GM04503 (cell line): ENCODE measurements around the gene ABR.
"Not testable (repeated sequence)": the region's sequence is repeated elsewhere in the genome, so short reads cannot be mapped to it uniquely, and the experiment has no call there.

Experiments used
- DNase-seq: peaks from one replicate; pipeline ENCODE4 v3.0.0-alpha.2; 2012; ENCODE audit warnings: low read depth

The ABR gene

DNA sequence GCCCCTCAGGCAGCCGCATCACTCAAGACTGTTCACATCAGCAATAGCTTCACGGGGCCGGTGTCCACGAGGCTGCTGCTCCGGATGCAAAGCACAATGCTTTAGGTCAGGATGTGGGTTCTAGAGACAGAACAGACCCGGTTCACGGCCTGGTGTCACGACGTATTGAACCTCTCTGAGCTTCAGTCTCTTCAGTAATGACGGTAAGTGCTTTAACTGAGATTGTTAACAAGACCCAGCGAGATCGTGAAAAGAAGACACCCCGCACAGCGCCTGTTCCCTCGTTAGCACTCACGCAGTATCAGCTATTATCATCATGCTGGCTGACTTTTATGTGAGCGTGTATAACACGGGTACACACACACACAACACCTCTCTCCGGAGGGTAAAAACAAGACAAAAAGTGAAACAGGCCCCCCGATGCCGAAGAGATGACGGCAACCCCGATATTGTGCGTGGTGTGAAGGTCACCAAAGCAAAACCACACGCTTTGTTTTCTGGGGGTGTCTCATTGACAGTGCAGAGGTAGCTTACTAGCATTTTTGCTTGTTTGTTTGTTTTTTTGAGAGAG is 21.4 kb upstream of the ABR start:
- DNase-seq, result no peak

DNA sequence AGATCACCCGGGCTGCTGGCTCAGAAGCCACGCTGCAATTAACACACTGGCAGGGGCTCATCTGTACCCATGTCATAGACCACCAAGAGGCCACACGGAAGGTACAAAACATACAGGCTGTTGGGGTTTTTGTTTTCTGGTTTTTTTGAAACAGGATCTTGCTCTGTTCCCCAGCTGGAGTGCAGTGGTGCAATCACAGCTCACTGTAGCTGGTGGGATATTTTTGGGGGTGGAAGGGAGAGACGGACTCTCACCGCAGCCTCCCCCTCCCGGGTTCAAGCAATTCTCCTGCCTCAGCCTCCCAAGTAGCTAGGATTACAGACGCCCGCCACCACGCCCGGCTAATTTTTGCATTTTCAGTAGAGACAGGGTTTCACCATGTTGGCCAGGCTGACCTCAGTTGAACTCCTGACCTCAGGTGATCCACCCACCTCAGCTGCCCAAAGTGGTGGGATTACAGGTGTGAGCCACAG is 19.5 kb upstream of the ABR start:
- DNase-seq, result not testable (repeated sequence)

DNA sequence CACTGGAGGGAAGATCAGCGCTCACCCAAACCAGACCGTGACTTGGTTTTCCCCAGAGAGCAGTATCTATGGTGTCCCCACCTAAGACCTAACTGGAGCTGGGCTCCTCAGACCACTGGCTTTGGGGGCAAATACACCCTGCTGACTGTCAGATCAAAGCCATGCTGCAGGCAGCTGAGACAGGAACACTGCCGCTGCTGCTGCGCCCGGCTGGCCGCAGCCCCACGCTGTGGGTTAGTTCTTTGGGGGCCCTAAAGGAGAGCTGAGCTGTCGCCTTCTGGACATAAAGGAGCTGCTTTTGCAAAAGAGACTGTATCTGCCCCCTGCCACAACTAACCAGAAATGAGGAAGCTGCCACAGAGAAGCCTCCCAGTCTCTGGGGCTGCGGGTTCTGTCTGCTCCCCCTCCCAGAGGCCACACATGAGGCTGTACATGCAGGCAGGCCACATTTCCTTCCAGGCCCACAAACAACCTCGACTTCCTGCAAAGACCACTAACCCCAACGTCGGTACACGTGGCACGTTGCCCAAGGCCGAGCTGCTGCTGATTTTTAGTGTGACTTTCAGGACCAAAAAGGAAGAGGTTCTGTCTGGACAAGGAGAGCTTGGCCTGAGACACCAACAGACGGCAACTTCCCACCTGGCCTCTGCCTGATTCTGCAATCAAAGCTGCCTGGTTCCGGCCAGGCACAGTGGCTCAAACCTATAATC is 18.2 kb upstream of the ABR start:
- DNase-seq, result no peak

DNA sequence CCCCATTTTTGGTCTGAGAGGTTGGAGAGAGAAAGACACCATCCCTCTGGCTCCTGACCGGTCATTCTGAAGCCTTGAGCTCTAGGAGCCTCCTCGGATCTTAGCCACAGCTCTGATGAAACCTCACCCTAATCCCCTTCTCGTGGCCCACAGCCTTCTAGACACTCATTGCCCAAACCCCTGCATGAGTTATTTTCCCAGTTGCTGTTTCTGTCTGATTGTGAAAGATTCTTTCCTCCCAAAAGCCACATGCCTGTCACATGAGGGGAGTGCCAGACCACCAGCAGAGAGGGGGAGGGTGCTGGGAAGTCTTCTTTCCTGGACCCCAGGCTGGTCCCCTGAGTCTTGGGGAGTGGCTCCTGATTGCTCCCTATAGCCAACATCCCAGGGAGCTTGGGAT is 17.6 kb upstream of the ABR start:
- no peak for DNase-seq

DNA sequence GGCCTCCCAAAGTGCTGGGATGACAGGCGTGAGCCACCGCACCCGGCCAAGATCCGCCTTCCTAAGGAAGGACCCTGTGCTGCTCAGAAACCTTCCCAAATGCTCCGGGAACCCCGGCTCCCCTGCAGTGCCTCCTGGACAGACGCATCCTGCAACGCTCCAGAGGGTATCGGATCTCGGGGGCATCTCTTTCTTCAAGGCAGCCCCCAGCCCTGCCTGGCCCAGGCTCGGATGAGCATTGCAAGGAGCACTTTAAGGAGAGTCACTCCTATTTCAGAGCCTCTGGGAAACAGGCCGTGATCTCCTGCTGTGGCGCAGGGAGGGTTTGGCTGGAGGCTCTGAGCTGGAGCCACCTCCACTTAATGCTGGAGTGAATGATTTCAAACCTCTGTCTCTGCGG is 17.2 kb upstream of the ABR start:
- DNase-seq, result no peak

DNA sequence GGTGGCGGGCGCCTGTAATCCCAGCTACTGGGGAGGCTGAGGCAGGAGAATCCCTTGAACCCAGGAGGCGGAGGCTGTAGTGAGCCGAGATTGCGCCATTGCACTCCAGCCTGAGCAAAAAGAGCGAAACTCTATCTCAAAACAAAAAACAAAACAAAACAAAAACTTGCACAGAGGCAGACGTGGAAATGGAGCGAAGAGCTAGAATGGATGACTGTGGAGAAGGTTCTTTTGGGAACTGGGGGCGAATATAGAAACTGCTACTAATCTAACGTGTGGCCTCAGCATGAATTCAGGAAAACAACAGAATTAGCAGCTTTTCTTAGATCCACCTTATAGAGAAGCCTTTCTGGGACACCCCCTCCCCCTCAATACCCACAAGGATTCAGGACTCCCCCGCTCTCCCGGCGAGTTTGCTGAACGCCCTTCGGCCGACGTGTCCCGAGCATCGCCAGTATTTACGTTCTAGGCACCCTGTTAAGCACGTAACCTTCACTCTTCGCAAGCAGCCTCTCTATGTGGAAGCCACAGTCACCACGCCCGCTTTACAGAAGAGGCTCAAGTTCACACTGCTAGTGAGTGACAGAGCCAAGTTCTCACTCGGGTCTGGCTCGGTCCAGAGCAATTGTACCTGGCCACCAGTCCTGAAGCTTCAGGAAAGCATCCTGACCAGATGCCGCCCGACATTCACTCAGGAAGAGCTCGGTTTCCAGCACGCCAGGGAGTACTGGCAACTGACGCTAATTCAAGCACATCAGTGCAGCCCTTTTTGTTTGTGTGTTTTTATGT is 13.3 kb upstream of the ABR start:
- no peak for DNase-seq

DNA sequence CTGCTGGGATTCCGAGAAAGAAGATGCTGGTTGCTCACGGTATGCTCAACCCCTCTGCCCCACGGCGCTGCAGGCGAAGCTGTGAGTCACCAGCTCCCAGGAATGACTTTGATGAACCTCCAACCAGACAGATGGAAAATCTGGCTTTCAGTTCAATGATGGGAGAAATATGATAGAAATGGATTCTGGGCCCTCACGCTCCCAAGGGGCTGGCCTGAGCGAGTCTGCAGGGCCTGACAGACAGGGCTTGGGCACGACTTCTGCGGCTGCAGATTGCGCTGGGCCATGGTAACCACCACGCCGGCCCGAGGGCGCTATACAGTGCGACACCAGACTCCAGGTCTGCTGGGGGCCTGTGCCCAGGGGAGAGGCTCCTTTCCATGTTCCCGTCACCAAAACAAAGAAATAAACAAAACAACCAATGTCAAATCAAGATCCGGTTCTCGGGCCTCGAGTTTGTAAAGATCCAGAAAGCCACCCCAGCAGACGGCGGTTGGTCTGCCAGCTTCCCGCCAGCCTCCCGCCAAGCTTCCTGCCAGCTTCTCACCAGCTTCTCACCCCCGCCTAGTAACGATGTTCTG is 11.1 kb upstream of the ABR start:
- no peak for DNase-seq

DNA sequence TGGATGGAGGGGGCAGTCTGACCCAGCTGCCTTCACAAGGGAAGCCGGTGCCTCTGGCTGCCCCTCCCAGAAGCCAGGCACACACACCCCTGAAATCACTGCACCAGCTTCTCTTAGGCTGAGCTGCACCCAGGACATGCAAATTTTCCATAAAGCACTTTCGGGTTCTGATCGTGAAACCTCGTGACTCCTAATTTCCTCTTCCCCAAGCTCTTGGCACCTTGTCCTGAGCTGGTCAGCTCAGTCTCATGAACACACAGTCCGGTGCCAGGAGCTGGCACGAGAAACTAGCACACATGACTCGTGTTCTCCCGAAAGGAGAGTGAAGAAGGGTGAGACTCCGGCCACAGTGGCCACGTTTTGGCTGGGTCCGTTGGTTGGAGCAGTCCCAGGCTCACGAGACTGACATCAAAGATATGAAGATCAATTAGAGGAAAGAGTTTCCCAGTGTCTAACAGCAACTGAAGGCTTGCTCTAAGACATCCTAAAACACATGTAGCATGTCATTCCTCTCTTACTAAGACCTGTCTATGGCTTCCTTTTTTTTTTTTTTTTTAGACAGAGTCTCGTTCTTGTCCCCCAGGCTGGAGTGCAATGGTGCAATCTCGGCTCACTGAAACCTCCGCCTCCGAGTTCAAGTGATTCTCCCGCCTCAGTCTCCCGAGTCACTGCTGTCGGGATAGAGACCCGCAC is 9.2 kb upstream of the ABR start:
- no peak for DNase-seq

DNA sequence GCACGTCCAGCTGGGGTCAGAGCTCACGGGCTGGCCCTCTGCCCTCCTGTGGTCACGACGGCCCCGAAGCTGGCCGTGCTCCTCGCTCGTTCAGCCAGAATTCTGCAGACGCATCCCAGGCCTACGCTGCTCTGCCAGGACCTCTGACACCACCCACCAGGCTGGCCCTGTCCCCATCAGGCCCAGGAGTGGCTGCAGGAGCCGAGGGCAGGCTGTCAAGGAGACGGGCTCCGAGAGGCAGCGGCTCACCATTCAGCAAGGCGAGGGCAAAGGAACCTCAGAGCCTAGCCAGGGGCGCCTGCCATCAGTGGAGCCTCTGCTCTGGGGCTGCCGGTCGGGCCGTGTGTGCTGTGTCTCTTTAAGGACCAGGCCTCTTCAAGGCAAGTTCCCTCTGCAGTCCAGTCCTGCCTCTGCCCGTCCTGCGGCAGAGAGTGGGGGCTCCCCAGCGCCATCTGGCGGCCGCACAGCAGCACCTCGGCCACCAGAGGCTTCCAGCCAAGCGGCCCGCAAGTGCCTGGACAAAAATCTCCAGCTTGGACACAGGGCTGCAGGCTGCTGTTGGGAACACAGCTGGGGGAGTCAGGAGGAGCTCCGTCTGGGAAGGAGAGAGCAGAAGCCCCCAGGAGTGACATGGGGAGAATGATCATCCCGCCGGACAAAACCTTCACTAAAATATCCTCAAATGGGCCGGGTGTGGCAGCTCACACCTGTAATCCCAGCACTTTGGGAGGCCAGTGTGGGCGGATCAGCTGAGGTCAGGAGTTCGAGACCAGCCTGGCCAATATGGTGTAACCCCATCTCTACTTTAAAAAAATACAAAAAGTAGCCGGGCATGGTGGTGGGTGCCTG is 7.4 kb upstream of the ABR start:
- no peak for DNase-seq

DNA sequence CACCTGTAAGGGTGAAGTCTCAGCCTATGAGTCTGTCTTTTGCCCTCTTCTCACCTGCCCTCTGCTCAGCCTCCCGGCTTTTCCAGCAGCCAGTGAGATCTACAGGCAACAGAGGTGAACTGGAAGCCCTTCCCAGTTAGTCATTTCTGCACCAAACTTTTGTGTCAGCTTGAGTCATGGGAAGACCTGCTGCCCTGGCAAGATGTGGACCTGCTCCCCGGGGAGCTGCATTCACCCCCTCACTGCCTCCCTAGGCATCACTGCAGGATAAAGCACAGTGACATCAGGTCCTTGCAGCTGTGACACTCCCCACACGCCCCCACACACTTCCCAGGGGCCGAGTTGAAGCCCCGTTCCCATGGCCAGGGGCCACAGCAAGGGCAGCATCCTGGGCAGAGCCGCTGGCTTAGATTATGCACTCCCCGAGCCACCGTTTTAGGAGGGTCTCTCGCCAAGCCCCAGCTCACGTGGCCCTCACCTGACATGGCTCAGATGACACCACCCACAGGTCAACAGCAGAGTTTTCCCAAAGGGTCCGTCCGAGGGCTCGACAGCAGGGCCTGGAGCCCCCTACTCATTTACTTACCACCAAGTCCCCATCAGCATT is 6.5 kb upstream of the ABR start:
- DNase-seq, result no peak

DNA sequence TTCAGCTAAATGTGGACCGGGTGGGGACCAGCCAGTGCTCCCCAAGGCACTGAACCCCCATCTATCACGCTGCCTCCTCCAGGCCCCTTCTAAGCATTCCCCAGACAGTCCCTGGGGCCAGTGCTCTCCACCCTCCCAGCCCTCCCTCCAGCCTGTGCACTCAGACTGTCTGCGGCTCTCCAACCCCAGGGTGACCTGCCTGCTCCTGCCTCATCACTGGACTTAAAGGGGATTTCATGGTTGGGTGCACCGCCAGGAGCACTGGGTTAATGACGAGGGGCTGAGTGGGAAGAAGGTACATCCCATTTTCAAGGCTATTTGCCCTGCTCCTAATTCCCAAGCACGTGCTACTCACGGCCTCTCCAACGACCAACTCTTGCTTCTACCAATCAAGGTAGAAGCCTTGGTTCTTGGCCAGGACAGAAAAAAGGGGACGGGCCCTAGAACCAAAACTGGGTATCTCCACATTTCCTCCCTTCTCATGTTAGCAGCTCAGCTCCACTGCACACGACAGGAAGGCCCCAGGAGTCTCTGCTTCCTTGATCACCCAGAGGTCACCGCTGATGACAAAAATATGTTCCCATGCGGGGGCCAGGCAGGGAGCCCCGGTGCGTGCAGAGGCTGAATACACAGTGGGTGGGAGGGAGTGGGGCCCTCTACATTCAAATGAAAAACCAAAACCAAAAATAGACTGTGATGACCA is 3.5 kb upstream of the ABR start:
- DNase-seq, result no peak

DNA sequence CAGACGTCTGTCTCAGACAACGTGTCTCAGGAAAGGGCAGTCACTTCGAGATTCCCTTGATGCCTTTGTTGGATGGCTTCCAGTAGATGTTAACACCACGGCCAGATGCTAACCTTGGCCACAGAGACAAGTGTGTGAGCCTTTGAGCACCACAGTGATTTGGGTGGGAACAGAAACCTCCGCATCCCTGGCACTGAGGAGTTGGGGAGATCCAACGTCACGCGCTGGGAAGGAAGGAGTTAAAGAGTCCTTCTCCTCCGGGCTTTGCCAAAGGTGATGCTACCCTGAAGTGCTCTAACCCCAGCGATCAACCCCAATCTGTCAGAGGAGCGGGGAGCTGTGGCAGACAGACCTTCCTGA is 3.0 kb upstream of the ABR start:
- no peak for DNase-seq

DNA sequence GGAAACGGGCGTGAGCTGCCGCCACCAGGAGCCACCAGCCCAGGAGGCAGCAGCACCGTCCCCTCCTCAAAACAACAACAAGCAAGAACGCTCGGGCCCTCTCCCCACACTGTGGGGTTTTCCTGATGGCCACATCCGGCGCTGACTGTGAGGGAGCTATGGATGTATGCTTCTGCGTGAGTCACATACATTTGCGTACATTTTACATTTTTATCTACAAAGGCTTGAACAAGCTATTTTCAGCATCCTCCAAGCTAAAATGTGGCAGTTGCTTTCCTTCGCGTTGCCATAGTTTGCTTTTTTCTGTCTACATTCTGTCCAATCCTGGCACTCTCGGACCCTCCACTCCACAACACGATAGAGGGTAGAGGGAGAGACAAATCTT is 2.0 kb upstream of the ABR start:
- no peak for DNase-seq

DNA sequence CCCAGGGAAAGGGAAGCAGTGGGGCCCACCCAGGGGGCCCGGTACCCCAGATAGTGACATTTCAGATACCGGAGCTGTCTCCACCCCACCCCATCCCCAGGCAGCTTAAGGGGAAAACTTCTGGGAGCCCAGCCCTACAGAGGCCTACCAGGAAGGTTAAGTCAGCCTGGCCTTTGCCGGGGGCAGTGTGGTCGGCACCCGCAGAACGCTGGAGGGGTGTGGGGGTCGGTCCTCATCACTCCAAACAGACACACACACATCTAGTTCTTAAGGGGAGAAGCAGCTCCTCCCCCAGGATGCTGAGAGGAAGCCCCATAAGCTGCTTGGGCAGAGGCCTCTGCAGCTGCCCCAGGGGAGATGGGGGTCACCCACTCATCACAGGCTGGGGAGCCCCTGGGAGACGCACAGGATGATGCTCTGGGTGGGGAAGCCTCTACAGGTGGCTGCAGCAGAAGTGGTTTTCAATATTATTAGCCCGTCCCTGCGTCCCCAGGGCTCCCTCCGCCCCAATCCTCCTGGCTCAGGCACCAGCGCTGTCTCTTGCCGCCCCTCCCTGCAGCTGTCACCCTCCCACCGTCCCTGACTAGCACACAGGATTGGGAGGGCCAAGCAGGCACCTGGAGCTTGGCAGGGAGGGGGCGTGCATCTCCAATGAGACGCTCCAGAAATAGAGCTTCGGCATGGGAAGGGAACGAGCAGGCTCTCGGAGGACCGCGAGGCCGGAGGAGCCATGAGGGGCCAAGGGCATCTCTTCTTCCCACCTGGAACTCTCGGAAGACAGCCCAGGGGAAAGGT is 1.4 kb upstream of the ABR start:
- no peak for DNase-seq

DNA sequence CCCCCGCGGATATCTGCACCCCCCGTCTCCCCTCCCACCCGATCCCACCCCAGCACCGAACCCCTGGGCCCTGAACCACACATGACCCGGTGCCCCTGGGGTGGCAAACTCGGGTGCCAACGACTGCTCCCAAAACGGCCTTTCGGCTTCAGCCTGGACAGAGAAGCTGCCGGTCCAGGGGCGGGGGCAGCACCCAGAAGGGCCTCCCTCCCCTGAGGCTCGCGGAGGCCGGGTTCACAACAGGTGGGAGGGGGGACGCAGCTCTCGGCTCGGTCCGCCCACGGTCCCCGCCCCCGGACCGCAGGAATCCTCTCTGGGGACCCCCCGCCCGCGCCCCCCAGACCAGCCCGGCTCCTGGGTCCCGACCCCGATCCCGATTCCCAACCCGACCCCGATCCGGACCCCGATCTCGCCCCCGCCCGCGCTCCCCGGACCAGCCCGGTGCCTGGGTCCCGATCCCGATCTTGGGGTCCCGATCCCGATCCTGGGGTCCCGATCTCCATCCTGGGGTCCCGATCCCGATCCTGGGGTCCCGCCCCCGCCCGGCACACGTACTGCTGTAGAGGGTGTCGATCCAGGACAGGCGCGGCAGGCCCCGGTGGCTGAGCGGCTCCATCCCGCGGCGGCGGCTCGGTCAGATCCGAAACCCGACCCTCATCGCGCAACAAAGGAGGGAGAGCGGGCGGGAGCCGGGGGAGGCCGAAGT is 516 bp downstream of the ABR start:
- no peak for DNase-seq

DNA sequence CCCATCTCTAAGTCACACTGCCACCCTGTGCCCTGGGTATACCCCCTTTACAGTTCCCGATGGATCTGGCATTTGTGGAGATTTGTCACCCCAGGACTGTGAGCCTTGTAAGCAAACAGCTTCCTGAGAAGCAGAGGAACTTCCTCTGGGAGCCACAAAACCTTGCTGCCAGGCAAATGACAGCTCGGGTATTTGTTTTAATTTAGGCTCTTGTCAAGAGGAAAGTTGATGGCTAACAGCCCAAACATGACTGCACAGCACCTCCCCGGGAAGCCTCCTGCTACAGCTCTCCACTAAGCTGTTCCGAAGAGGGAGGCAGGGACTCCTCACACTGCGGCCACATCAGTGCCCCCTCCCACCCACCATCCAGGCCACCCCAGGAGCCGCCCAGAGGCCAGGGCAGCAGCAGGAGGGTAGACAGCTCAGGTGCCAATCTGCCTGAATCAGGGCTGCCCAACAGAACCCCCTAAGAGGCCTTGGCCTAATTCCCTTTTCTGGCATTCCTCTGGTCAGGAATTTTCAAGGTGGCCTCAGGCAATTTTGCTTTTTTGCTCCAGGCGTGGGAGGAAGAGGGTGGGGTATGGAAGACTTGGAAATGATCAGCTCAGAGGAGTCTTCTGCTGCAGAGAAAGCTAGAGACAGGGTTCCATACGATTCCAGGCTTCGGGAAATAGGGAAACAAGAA is 2.6 kb downstream of the ABR start:
- no peak for DNase-seq

DNA sequence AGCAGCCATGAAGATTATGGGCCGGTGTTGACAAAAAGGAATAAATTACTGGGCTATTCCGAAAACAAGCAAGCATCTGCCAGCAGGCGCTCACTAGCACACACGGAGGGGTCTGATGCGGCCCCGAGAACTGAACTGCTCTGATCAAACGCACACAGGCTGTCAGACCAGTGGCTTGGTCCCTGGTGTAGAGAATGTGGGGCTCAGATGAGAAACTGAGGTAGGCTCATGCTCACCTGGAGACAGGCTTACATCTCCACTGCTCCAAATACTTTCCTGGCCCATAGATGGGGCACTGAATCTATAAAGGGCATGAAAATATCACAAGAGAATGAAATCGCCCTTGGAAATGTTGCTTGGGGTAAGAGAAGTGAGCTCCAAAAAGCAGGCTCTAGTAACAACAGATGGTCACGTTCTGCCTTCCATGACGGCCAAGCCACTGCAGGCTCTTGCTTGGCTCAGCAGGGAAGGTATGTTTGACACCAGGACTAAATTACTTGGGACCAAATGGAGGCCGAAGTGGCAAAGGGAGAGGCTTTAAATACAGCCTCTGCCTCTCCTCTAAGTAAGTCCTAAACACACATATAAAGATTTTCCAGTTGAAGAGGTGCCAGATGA is 5.4 kb downstream of the ABR start:
- DNase-seq, result no peak
